K562 (cell line): ENCODE data around the gene ZNF865. TPM values are rescaled to one million over a fixed set of nuclear protein-coding genes. Genes with fewer than 3 reads are reported as not detected.
A peak's percentile ranks its signal among the peaks of the same experiment; 100 is the strongest.

Experiments
- ATAC-seq: fragments of 200-7000 bp; cut with Tn5 transposase; 3 replicates; pipeline ENCODE4 v1.9.1; 2020; ENCODE audit warnings: moderate library complexity
- BruUV-seq: library from RNA; stranded (reverse); fragments of 400-500 nt; replicated peaks from 2 replicates; lab custom pipeline; 2021; lab: Mats Ljungman, UMichigan
- CTCF ChIA-PET: fragments of 300-600 bp; formaldehyde crosslinking; extraction: SDS; loops from one replicate; lab custom pipeline; 2021; ENCODE audit warnings: low intra/inter-chr PET ratio; lab: Yijun Ruan, JAX
- POLR2A ChIA-PET: fragments of 300-600, 350-650 bp; sonication (Branson Sonifier 250); formaldehyde crosslinking; extraction: SDS; loops from one replicate; lab custom pipeline; 2021; ENCODE audit warnings: antibody characterized with exemption, inconsistent platforms; lab: Yijun Ruan, JAX
- DNase-seq, 4 experiments: peaks; one replicate each; pipeline versions ENCODE4 v3.0.0 to v3.0.0-alpha.2; 2011 to 2018; ENCODE audit warnings: low spot score in 3 of 4, mixed read lengths in 3 of 4; ENCODE audit errors: extremely low read depth in 1 of 4
- FAIRE-seq: peaks from 2 replicates; lab custom pipeline; 2011; peaks lifted over from hg19 to GRCh38; lab: Jason Lieb, UNC
- H2AFZ ChIP-seq: 2 replicates; pipeline ENCODE4 v1.6.0; 2011; ENCODE audit warnings: low read depth, low read length, control low read depth, inconsistent platforms
- H3K27ac ChIP-seq: fragments of 200-600 bp; 3 replicates; pipeline ENCODE4 v1.8.0; 2011; ENCODE audit warnings: low read depth, mild to moderate bottlenecking, control low read depth, inconsistent platforms, low read length, moderate library complexity, mixed read lengths; ENCODE audit errors: extremely low read depth
- H3K27me3 ChIP-seq, 2 experiments: fragments of 300-600 bp in 1 of 2; 2 replicates in 1 of 2; 3 replicates in 1 of 2; pipeline versions ENCODE4 v1.6.0 to v1.8.0; 2011; ENCODE audit warnings: inconsistent platforms in 2 of 2, low read length in 2 of 2, mild to moderate bottlenecking in 1 of 2, mixed read lengths in 1 of 2, moderate library complexity in 1 of 2; ENCODE audit not compliant: control insufficient read depth in 2 of 2, insufficient read depth in 2 of 2
- H3K36me3 ChIP-seq: fragments of 300-600 bp; 3 replicates; pipeline ENCODE4 v1.8.0; 2011; ENCODE audit warnings: mild to moderate bottlenecking, low read length, inconsistent platforms; ENCODE audit not compliant: control insufficient read depth, insufficient read depth
- H3K4me1 ChIP-seq, 2 experiments: fragments of 200-600 bp in 1 of 2; replicated peaks in 1 of 2; 2 replicates in 1 of 2; 3 replicates in 1 of 2; pipeline versions ENCODE4 v1.5.1 to v1.8.0; 2011; ENCODE audit warnings: inconsistent platforms in 2 of 2, low read length in 2 of 2, mild to moderate bottlenecking in 1 of 2, mixed read lengths in 1 of 2, moderate library complexity in 1 of 2; ENCODE audit not compliant: control insufficient read depth in 2 of 2, insufficient read depth in 2 of 2
- H3K4me2 ChIP-seq: 2 replicates; pipeline ENCODE4 v1.6.1; 2011; ENCODE audit warnings: low read length, control low read depth, inconsistent platforms, mixed read lengths; ENCODE audit not compliant: insufficient read depth
- H3K4me3 ChIP-seq: fragments of 200-600 bp; sonication (generic), shearing (Covaris generic); 2 replicates; pipeline ENCODE4 v1.5.1; 2016; ENCODE audit warnings: control low read depth, inconsistent platforms
- H3K79me2 ChIP-seq: fragments of 200-600 bp; 3 replicates; pipeline ENCODE4 v1.8.0; 2011; ENCODE audit warnings: low read length, inconsistent platforms; ENCODE audit not compliant: control insufficient read depth, insufficient read depth
- H3K9ac ChIP-seq, 2 experiments: 2 replicates each; pipeline versions ENCODE4 v1.6.0 to v1.6.1; 2011; ENCODE audit warnings: low read depth in 2 of 2, low read length in 2 of 2, control low read depth in 1 of 2, inconsistent platforms in 1 of 2, mild to moderate bottlenecking in 1 of 2, mixed read lengths in 1 of 2; ENCODE audit not compliant: insufficient read depth in 1 of 2
- H3K9me1 ChIP-seq: one replicate; pipeline ENCODE4 v1.6.0; 2011; ENCODE audit warnings: inconsistent platforms, mild to moderate bottlenecking, low read length, moderate library complexity; ENCODE audit not compliant: control insufficient read depth, insufficient read depth
- H3K9me3 ChIP-seq: replicated peaks from 2 replicates; pipeline ENCODE4 v1.5.1; 2011; ENCODE audit warnings: low read depth, low read length, inconsistent platforms; ENCODE audit not compliant: control insufficient read depth, insufficient read depth
- H4K20me1 ChIP-seq: replicated peaks from 2 replicates; pipeline ENCODE4 v1.6.1; 2011; ENCODE audit warnings: low read length, inconsistent platforms, mixed read lengths; ENCODE audit not compliant: control insufficient read depth, insufficient read depth
- CHD1 ChIP-seq: fragments of 200-600 bp; sonication (generic); IDR thresholded peaks from one replicate; pipeline ENCODE4 v1.6.1; 2012; ENCODE audit warnings: mild to moderate bottlenecking, moderate library complexity, low read length, inconsistent platforms
- CREBBP ChIP-seq: IDR thresholded peaks from one replicate; pipeline ENCODE4 v1.6.1; 2012; ENCODE audit warnings: low read depth, mild to moderate bottlenecking, control low read depth, inconsistent platforms, low read length
- GABPB1 ChIP-seq: sonication (generic); formaldehyde crosslinking; IDR thresholded peaks from 2 replicates; pipeline ENCODE4 v1.8.0; 2022; ENCODE audit warnings: mild to moderate bottlenecking, missing genetic modification reagents
- KDM5B ChIP-seq: fragments of 200-600 bp; sonication (generic); IDR thresholded peaks from 2 replicates; pipeline ENCODE4 v1.6.1; 2012; ENCODE audit warnings: low read depth, mild to moderate bottlenecking, moderate library complexity, low read length, control low read depth, inconsistent platforms; ENCODE audit not compliant: insufficient replicate concordance
- NFE2L1 ChIP-seq: fragments of 450-650 bp; IDR thresholded peaks from 2 replicates; pipeline ENCODE4 v1.6.1; 2016; ENCODE audit warnings: missing genetic modification characterization, low read depth, mild to moderate bottlenecking, missing compliant biosample characterization, moderate library complexity, borderline replicate concordance
- PCBP2 ChIP-seq: fragments of 200-400 bp; formaldehyde crosslinking; IDR thresholded peaks from 2 replicates; pipeline ENCODE4 v1.6.1; 2018; ENCODE audit warnings: low read length, low read depth, mild to moderate bottlenecking, moderate library complexity; ENCODE audit not compliant: poor library complexity, severe bottlenecking
- RCOR1 ChIP-seq, 2 experiments: IDR thresholded peaks; 2 replicates each; pipeline ENCODE4 v1.6.1; 2012; ENCODE audit warnings: low read depth in 2 of 2, low read length in 2 of 2, borderline replicate concordance in 1 of 2, improper control_type of control experiment in 1 of 2
- SIX5 ChIP-seq, 2 experiments: IDR thresholded peaks; 2 replicates each; pipeline ENCODE4 v1.6.1; 2011; ENCODE audit warnings: low read length in 2 of 2, borderline replicate concordance in 1 of 2, low read depth in 1 of 2, mild to moderate bottlenecking in 1 of 2, moderate library complexity in 1 of 2; ENCODE audit not compliant: insufficient read depth in 1 of 2
- SMAD3 ChIP-seq: fragments of 450-650 bp; formaldehyde crosslinking; conservative IDR thresholded peaks from 2 replicates; pipeline ENCODE4 v1.4.0; 2020; ENCODE audit warnings: mild to moderate bottlenecking
- SMARCA4 ChIP-seq: fragments of 450-650 bp; IDR thresholded peaks from 2 replicates; pipeline ENCODE4 v1.6.1; 2016
- SMARCE1 ChIP-seq: fragments of 450-650 bp; IDR thresholded peaks from 2 replicates; pipeline ENCODE4 v1.7.1; 2016; ENCODE audit warnings: mild to moderate bottlenecking
- TARDBP ChIP-seq: fragments of 450-650 bp; IDR thresholded peaks from 2 replicates; pipeline ENCODE4 v1.6.1; 2016
- TEAD1 ChIP-seq, 2 experiments: fragments of 450-650 bp in 1 of 2; sonication (generic) in 1 of 2; formaldehyde crosslinking; IDR thresholded peaks; 2 replicates each; pipeline versions ENCODE4 v1.4.0 to v1.8.0; 2020 to 2022; ENCODE audit warnings: mild to moderate bottlenecking in 2 of 2, missing genetic modification reagents in 1 of 2
- YY1 ChIP-seq, 3 experiments: IDR thresholded peaks; 2 replicates each; pipeline ENCODE4 v1.6.1; 2011; ENCODE audit warnings: low read length in 2 of 3, mild to moderate bottlenecking in 2 of 3, moderate library complexity in 2 of 3, borderline replicate concordance in 1 of 3, control low read depth in 1 of 3, low read depth in 1 of 3; ENCODE audit not compliant: insufficient read depth in 3 of 3, insufficient replicate concordance in 2 of 3, control insufficient read depth in 1 of 3, insufficient read length in 1 of 3; ENCODE audit errors: extremely low read depth in 1 of 3
- ZNF589 ChIP-seq: fragments of 200-800 bp; sonication (Bioruptor generic); IDR thresholded peaks from 2 replicates; pipeline ENCODE4 v1.6.1; 2016; ENCODE audit warnings: low read depth, missing genetic modification characterization, missing compliant biosample characterization
- WGBS: fragments of 100-300 bp; shearing (Covaris generic); methylation state at CpG from one replicate; pipeline ENCODE4 v1.1.6; 2016; ENCODE audit warnings: low coverage, mixed read lengths; ENCODE audit not compliant: insufficient coverage; ENCODE audit errors: missing lambda C conversion rate; 5-methylcytosine and 5-hydroxymethylcytosine counted together
- in situ Hi-C: fragments of 300-500 bp; cut with MboI; formaldehyde crosslinking; loops from 4 replicates; pipeline ENCODE4 v1.15.0; 2018; ENCODE audit warnings: inconsistent platforms, mixed read lengths
- intact Hi-C: fragments of 100-400 bp; cut with micrococcal nuclease; formaldehyde crosslinking; loops from 2 replicates; pipeline ENCODE4 v1.14.2; 2022
- polyA plus RNA-seq, 8 experiments: library from polyadenylated mRNA; depleted of rRNA in 4 of 8; stranded (reverse) in 5 of 8; unstranded in 3 of 8; fragments of >200 nt; fragmentation: Nextera tagmentation in 2 of 8; fragmentation: Illumina TruSeq in 1 of 8; extraction: Ambion mirVana in 2 of 8; extraction: Trizol in 1 of 8; gene quantifications; 2 replicates each; pipeline versions ENCODE4 v1.2.1 to v1.2.3, GENCODE V29; 2011 to 2014; ENCODE audit warnings: inconsistent platforms in 1 of 8, missing spikeins in 1 of 8
- total RNA-seq, 7 experiments: library from RNA; depleted of rRNA in 6 of 7; stranded (reverse); fragments of >200 nt in 6 of 7; fragmentation: Illumina TruSeq in 2 of 7; extraction: Trizol in 2 of 7; gene quantifications; 2 replicates each; pipeline versions ENCODE4 v1.2.1 to v1.2.3, GENCODE V29; 2011 to 2021; ENCODE audit warnings: low replicate concordance in 1 of 7
- TF ChIP-seq, protein P1 (sequence below), 2 experiments: fragments of 450-650 bp; IDR thresholded peaks; 2 replicates each; pipeline ENCODE4 v1.6.1; 2016
- TF ChIP-seq, protein P2 (sequence below): fragments of 450-650 bp; formaldehyde crosslinking; IDR thresholded peaks from 2 replicates; pipeline ENCODE4 v1.4.0; 2022; ENCODE audit warnings: missing genetic modification characterization

The ZNF865 gene
- total and polyA plus RNA-seq, 9 of the 15 experiments (the other 6 are each of a cell fraction or from before 2014, with no cell fraction given) = 0.40 to 18.8 (median 1.6) TPM; not detected in 2

DNA sequence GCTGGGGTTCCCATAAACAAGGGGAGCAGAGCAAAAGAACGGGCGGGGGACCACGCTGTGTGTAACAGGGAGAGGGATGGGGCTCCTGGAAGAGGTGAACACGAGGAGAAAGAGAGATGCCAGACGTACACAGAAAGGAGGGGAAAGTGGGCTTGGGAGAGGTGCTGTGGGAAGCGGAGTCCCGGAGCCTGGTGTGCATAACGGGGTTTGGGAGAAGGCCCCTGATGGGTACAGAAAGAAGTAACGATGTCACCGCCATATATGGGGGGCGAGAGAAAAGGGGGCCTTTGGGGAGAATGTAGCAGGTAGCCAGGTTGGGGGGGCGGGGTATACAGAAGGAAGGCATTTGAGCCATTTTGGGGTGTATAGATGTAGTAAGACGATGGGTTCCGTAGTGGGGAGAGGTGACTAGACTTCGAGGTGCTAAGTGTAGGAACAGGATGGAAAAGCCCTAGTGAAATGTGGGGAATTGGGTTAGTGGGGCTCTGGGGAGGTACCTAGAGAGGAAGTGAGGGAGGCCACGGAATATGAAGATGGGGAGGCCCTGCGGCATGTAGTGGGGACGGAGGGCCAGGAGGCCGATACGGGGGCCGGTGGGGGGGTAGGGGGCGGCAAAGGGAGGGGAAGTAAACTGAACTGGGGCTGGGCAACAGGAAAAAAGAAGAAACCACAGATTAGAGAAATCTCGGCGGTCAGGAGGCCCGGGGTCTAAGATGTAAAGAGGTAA, 36.1 kb downstream of the ZNF865 start:
- Histone ChIP-seq H3K27me3 (no peaks in the 10 kb centered on the region), H3K4me3 (peak overlapping the region; percentile 94), H4K20me1 (no peaks in the 10 kb centered on the region), H3K27ac (peak overlapping the region; percentile 74), H3K4me1 (peaks cover 35 to 63% of the 10 kb centered on the region in 2 experiments), H3K9me1 (no peaks in the 10 kb centered on the region), H3K4me2 (peak overlapping the region; percentile 91), H2AFZ (peak overlapping the region; percentile 36; the same call in 1 of the 2 replicates), H3K9me3 (no peaks in the 10 kb centered on the region), H3K36me3 (peaks cover 31% of the 10 kb centered on the region; the same call in 2 of the 3 replicates), H3K9ac (peak overlapping the region; percentile 79 to 98), H3K79me2 (peaks cover 77% of the 10 kb centered on the region)
- in situ Hi-C loops = loop anchor here (25.0 kb wide), 2 partner anchors 504 to 671 kb away; partner anchors contain the start of genes TNNT1 and ZSCAN5A
- peak; percentile 70 for FAIRE-seq
- DNase-seq = peak in 1 of 4 experiments; percentile 27
- BruUV-seq = no TSS peak
- 2% methylated on average over 17 of the region's 25 CpGs for WGBS
- intact Hi-C loops = no loop called here
- ChIA-PET CTCF (interaction anchor here (1.2 kb wide), 1 partner anchor 13 kb away, joined by 5 read pairs; the partner anchor contains the start of gene U2AF2), POLR2A (interaction anchor here (2.3 kb wide), 1 partner anchor 13 kb away, joined by 8 read pairs; the partner anchor contains the start of gene U2AF2)
- ATAC-seq = peak; percentile 3; the same call in 2 of the 3 replicates
- TF ChIP-seq SMARCE1 (0 out of 2 replicates have a peak, but pooled peaks have one; percentile 12), RCOR1 (IDR thresholded peaks at IDR 0.05; ENCODE audit: borderline replicate concordance in 1 of 2, low read depth in 2 of 2, low read length in 2 of 2) (peak in 1 of 2 experiments; percentile 65; a peak in 2 of 4 replicates), NFE2L1 (no peak), TARDBP (no peak), PCBP2 (no peak), SMAD3 (CRISPR knock-in tag) (0 out of 2 replicates have a peak, but pooled peaks have one; percentile 39), SMARCA4 (no peak), CREBBP (no peak), TEAD1 (CRISPR knock-in tag; IDR thresholded peaks at IDR 0.05) (0 out of 4 replicates have a peak, but pooled peaks of 1 of the 2 experiments have one; percentile 17), CHD1 (peak; percentile 76), SIX5 (IDR thresholded peaks at IDR 0.05; ENCODE audit: borderline replicate concordance in 1 of 2, insufficient read depth in 1 of 2, low read depth in 1 of 2, low read length in 2 of 2) (no peak), GABPB1 (CRISPR knock-in tag) (0 out of 2 replicates have a peak, but pooled peaks have one; percentile 34), ZNF589 (no peak), YY1 (IDR thresholded peaks at IDR 0.05; ENCODE audit: borderline replicate concordance in 1 of 3, control insufficient read depth in 1 of 3, extremely low read depth in 1 of 3, insufficient read depth in 3 of 3, insufficient read length in 1 of 3, insufficient replicate concordance in 2 of 3, low read depth in 1 of 3, low read length in 2 of 3) (peak in 1 of 3 experiments; percentile 7), KDM5B (peak; percentile 63)
- TF ChIP-seq, protein P1, sequence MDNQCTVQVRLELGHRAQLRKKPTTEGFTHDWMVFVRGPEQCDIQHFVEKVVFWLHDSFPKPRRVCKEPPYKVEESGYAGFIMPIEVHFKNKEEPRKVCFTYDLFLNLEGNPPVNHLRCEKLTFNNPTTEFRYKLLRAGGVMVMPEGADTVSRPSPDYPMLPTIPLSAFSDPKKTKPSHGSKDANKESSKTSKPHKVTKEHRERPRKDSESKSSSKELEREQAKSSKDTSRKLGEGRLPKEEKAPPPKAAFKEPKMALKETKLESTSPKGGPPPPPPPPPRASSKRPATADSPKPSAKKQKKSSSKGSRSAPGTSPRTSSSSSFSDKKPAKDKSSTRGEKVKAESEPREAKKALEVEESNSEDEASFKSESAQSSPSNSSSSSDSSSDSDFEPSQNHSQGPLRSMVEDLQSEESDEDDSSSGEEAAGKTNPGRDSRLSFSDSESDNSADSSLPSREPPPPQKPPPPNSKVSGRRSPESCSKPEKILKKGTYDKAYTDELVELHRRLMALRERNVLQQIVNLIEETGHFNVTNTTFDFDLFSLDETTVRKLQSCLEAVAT (IDR thresholded peaks at IDR 0.05) = peak in 1 of 2 experiments; percentile 16; a peak in 1 of 4 replicates
- TF ChIP-seq, protein P2, sequence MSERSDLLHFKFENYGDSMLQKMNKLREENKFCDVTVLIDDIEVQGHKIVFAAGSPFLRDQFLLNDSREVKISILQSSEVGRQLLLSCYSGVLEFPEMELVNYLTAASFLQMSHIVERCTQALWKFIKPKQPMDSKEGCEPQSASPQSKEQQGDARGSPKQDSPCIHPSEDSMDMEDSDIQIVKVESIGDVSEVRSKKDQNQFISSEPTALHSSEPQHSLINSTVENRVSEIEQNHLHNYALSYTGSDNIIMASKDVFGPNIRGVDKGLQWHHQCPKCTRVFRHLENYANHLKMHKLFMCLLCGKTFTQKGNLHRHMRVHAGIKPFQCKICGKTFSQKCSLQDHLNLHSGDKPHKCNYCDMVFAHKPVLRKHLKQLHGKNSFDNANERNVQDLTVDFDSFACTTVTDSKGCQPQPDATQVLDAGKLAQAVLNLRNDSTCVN (CRISPR knock-in tag) = peak; percentile 95
